Raji (cell line): ENCODE results near the gene CXCL1.

Experiments used
- POLR2A ChIP-seq: IDR thresholded peaks from 2 replicates; pipeline ENCODE4 v1.6.1; 2011; ENCODE audit warnings: low read depth, low read length, control low read depth; ENCODE audit not compliant: insufficient read depth

Gene CXCL1

GRCh38 chr4:73844345-73844744 lies 24.8 kb upstream of the CXCL1 start:
- no peak for TF ChIP-seq POLR2A

- TF ChIP-seq POLR2A = no peak
Measured at GRCh38 chr4:73844806-73845205, 24.4 kb upstream of the CXCL1 start.

DNA sequence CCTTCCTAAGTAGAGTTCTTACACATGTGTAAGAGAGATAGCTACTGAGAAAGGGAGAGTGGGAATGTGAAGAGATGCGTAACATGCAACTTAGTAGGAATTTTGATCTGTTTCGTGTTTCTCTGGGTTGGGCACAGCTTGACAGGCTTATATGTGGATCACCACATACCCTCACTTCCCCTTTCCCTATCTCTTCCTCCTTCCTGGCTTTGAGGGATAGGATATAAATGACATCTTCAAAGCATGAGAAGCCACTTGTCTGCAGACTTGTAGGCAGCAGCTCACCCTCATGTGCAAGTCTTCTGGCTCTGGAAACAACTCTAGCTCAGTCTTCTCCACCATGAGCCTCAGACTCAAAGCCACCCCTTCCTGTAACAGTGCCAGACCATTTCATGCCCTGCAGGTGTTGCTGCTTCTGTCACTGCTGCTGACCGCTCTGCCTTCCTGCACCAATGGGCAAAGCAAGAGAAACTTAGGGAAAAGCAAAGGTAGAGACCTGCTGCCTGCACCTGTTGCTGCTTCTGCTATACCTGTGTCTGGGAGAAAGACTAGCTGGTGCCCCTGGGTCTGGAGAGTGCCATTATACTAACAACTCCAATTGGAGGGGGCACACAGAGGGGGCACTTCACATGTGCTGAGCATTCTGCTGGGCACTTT lies 21.5 kb upstream of the CXCL1 start:
- no peak for TF ChIP-seq POLR2A

- TF ChIP-seq POLR2A = no peak
Measured at GRCh38 chr4:73848183-73848777, 20.9 kb upstream of the CXCL1 start.

- TF ChIP-seq POLR2A = no peak
Measured at GRCh38 chr4:73850261-73850970, 18.8 kb upstream of the CXCL1 start.

DNA sequence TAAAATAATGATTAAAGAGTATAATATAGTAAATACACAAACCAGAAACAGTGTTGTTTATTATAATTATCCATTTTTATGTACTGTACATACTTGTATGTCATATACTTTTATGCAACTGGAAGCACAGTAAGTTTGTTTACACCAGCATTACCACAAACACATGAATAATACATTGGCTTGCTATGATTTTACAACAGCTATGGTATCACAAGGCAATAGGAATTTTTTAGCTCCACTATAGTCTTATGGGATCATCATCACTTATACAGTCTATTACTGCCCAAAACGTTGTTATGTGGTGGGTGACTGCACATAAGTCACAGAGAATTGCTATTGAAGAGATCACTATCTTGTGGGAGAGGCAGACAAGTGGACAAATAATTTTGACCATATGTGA lies 17.9 kb upstream of the CXCL1 start:
- TF ChIP-seq POLR2A = no peak

DNA sequence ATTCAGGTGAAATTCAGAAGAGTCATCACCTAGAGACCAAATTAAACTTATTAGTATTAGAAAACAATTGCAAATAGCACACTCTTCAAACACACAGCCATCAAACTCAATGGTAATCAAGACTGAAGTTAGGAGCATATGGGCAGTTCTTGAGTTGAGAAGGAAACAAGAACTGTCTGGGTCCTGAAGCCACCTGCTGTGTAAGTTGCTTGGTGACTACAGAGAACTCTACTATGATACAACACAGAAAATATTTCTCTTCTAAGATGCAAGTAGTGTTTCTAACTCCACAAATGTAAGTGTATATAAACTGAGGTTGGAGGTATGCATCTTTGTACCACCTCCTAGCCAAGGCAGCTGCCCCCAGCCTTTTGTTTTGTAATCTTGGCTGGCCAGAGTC lies 16.4 kb upstream of the CXCL1 start:
- no peak for TF ChIP-seq POLR2A

GRCh38 chr4:73853246-73853704 lies 15.9 kb upstream of the CXCL1 start, which contains the start of gene PF4V1:
Gene PF4V1, plus strand, starts transcription at chr4:73853296. Its CDS starts 67 bp downstream, at chr4:73853363.
- TF ChIP-seq POLR2A = no peak

DNA sequence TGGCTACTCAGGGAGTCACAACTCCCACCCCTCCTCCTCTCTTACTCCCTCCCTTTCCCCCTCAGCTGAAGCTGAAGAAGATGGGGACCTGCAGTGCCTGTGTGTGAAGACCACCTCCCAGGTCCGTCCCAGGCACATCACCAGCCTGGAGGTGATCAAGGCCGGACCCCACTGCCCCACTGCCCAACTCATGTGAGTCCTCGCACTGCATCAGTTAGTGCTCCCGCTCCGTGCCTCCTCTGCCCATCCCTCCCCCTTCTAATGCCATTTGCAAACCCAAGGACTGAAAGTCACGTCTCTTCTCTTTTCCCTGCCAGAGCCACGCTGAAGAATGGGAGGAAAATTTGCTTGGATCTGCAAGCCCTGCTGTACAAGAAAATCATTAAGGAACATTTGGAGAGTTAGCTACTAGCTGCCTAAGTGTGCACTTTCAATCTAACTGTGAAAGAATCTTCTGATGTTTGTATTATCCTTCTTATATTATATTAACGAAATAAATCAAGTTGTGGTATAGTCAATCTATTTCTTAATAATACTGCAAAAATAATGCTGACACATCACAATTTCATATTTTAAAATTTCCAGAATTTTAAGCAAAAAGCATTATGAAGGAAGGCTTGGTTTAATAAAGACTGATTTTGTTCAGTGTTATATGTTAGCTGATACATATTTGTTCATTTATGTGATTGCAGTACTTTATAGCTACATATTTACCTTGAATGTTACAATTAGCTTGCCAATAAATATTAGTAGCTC lies 15.3 kb upstream of the CXCL1 start:
- TF ChIP-seq POLR2A = no peak

- TF ChIP-seq POLR2A = no peak
Measured at GRCh38 chr4:73855406-73855805, 13.8 kb upstream of the CXCL1 start.

- no peak for TF ChIP-seq POLR2A
Measured at GRCh38 chr4:73856518-73856917, 12.7 kb upstream of the CXCL1 start.

- TF ChIP-seq POLR2A = no peak
Measured at GRCh38 chr4:73859614-73860088, 9.5 kb upstream of the CXCL1 start.

DNA sequence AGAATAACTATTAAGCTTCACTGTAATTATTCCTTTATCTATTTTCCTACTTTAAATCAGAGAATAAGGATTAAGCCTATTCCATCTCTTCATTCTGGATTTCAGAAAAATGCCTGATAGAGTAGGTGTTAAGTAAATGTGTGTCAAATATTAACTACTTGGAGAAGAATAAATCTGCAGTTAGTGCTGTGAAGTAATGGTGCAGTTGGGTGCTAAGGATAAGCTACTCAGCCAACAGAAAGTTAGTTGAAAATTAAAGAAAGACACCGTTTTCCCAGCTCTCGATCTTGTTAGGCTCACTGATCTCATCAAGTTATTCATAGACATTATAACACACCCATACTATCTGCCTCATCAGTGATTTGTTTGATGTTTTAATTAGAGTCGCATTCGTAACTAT lies 9.0 kb upstream of the CXCL1 start:
- TF ChIP-seq POLR2A = no peak

DNA sequence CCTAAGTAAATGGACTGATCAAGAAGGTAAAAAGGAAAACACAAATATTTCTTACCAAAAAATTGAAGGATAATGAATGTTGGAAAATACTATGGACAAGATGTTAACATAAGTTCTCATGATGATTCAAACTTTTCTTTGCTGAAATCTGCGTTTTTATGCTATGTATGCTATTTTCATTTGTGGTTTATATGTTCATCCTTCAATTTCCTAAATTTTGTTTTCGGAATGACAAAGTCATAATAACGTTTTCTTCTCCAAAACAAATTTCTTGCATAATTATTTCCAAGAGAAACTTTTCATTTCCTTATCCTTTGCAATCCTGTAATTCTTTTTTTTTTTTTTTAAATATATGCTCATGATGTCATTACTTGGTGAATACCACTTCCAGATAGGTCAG lies 8.3 kb upstream of the CXCL1 start:
- TF ChIP-seq POLR2A = no peak

- TF ChIP-seq POLR2A = no peak
Measured at GRCh38 chr4:73862322-73862721, 6.9 kb upstream of the CXCL1 start.
